Right renal pelvis (tissue), 4 donors: ENCODE results near the gene NFKBIZ. TPM values are rescaled to one million over a fixed set of nuclear protein-coding genes. Genes with fewer than 3 reads are reported as not detected.

Experiments used
- DNase-seq, 4 donors: peaks; one replicate each; pipeline ENCODE4 v3.0.0-alpha.2; 2013; ENCODE audit warnings: low read depth in 4 of 4, low spot score in 3 of 4, missing footprints in 1 of 4
- polyA plus RNA-seq, 4 donors: library from polyadenylated mRNA; unstranded; fragments of 120-200 nt; gene quantifications; one replicate each; pipeline ENCODE4 v1.2.1, GENCODE V29; 2013; ENCODE audit not compliant: insufficient read length in 4 of 4

NFKBIZ gene
- polyA plus RNA-seq, 4 donors = 3.9 to 10.9 (median 7.7) TPM

GRCh38 chr3:101824702-101825101, 24.6 kb upstream of the NFKBIZ start:
- DNase-seq = no peak

- no peak for DNase-seq
Measured at GRCh38 chr3:101825904-101826445, 23.3 kb upstream of the NFKBIZ start.

DNA sequence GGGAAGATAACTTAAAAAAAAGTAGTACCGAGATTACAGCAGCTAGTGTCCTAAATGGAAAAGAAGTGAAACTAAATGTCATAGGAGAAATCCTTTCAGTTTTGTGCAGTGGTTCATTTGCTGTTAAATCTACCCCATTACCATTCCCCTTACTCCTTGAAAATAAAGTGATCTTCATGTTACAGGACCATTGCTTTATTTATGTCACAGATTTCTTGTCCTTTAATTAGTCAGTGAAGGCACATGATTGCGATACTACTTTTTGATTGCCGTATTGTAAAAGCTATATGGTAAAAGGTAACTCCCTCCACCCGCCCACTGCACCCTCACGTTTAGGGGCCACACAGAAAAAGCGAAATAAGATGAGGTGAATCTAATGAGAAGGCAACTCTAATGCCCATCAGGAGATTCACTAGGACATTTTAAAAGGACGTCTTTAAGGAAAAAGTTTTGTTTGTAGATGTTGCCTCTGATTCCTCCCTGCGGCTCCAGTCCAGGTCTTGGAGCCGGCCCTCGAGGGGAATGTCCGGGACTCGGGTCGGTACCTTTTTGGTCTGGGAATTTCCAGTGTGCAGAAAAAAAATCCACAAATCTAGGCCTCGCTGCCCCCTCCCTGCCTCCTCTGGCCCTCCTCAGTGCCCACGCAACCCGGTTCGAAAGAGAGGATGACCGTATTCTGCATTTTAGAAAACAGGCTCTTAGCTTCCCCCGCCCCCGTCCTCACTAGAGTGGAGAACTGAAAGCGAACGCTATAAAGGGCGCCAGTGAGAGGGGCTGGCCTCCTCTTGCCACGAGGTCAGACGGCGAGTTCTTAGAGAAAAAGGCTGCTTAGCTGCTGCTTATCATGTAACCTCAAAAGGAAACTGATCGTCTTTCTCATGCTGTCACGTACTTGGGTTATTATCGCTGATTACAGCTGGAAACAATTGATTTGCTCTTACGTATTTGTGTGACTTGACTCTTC, 21.8 kb upstream of the NFKBIZ start:
- DNase-seq = no peak

DNA sequence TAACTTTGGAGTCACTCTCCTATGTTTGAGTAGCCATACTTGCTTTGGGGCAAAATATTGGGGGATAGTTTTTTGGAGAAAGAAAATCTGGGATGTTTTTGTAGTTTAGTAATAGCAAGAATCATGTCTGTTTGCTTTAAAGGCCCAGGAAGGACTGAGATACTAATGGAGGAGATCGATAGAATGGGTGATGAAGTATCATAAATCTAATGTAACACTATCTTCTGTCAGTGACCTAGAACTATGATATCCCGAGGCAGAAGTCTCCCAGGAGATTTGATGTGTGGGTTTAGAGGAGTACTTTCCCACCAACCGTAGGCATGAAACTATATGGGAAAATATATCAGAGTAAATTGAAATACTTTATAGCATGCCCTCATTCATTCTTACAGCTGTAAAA, 21.0 kb upstream of the NFKBIZ start:
- no peak for DNase-seq

GRCh38 chr3:101828691-101829436, 20.4 kb upstream of the NFKBIZ start:
- no peak for DNase-seq

DNA sequence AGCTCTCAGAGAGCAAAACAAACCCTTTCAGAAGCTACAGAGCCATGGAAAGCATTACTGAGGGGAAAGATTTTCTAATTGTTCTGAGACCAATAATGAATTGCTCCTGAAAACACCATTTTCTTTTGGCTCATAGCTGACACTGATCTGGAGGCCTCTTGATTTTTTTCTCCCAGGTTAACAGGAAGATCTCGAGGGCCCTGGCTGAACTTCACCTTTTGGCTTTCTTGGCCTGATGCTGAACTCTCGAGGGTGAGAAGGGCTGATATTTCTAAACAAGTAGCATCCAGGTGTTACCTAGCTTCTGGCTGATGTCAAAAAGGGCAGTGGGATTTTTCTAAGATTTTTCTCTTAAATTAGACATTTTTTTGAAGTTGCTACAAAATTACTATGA, 19.9 kb upstream of the NFKBIZ start:
- no peak for DNase-seq

- no peak for DNase-seq
Measured at GRCh38 chr3:101829874-101830273, 19.4 kb upstream of the NFKBIZ start.

DNA sequence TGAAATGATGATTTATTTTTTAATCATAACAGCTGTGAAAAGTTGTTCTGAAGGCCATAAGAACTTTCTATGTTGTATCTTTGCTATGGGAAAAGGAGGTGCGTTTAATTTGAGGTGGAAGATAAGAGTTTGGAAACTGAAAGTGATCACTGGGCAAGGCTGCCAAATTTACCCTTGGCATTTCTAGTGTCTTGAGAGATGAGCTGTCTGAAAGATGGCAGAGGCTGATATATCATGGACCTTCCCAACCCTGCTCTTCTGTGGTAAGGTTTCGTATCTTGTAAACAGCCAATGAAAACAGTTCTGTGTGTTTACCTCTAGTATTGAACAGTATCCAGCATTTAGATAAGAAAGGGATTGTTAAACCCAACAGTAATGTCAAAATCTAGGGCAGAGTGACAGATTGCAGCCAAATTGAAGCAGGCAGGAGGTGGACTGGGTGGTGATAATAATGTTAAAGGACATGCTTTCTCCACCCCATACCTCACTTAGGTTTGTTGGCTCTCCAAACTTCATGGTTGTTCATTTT, 15.8 kb upstream of the NFKBIZ start:
- DNase-seq = no peak

DNA sequence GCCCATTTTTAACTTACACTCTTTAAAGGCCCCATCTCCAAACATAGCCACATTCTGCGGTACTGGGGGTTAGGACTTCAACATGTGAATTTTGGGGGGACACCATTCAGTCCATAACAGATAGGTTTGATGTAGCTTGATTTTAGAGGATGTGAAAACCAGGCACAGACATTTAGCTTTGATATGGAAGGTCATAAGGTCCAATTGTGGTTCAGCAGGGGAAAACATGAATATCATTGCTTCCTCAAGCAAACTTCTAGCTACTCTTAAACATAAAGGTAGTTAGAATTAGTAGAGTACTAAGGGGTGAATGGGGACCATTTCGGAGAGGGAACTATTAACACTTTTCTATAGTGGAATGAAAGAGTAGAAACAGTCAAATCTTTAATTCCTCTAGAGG, 13.6 kb upstream of the NFKBIZ start:
- no peak for DNase-seq

GRCh38 chr3:101836160-101836559, 13.2 kb upstream of the NFKBIZ start:
- no peak for DNase-seq

- no peak for DNase-seq
Measured at GRCh38 chr3:101836652-101837598, 12.4 kb upstream of the NFKBIZ start.

DNA sequence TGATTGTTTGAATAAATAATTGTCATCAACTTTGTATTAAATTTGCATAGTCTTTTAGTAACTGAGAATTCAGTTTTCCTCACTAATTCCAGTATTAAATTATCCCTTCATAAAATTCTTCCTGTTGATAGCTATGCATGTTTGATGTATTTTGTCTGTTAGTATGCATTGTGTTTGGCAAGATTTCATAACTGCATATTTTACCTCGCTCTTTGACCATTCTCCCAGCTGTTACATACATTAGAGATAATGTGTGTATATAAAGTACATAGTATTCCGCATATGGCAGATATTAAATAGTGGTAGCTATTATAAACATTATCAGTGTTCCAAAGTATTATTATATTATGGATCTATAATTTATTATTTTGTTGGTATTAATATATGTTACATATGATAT, 10.6 kb upstream of the NFKBIZ start:
- no peak for DNase-seq

- DNase-seq = no peak
Measured at GRCh38 chr3:101840066-101840465, 9.2 kb upstream of the NFKBIZ start.

DNA sequence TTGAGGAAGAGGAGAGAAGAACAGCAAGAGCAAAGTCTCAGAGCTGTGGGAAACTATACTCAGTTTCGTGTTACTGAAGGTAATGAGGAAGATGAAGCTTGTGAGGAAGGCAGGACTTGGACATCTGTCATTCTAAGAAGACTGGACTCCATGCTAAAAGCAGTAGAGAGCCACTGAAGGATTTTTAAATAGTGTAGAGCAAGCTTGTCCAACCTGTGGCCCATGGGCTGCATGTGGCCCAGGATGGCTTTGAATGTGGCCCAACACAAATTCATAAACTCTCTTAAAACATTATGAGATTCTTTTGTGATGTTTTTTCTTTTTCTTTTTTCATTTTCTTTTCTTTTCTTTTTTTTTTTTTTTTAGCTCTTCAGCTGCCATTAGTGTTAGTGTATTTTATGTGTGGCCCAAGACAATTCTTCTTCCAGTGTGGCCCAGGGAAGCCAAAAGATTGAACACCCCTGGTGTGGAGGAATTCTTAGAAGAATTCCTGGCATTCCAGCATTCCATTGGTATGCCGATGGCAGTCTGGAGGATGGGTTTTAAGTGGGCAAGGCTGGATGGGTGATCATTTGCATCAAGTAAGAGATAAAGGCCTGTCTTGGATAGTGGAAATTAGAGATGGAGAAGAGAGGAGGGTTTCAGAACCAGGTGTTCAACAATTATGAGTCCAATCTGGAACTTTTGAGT, 6.9 kb upstream of the NFKBIZ start:
- DNase-seq = no peak

DNA sequence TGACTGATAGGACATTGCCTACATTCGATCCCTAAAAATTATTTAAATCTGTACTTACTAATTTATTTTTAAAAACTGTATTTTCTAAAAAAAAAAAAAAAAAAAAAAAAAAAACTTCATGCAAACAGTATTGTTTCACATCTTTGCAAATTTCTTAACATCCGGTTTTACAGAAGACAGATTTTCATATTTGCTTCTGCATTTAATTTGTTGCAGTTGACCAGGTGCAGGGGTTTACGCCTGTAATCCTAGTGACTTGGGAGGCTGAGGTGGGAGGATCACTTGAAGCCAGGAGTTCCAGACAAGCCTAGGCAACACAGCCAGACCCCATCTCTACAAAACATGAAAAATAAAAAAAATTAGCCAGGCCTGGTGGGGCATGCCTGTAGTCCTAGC, 6.4 kb upstream of the NFKBIZ start:
- no peak for DNase-seq

GRCh38 chr3:101845425-101845824, 3.9 kb upstream of the NFKBIZ start:
- no peak for DNase-seq

- no peak for DNase-seq
Measured at GRCh38 chr3:101846709-101847108, 2.6 kb upstream of the NFKBIZ start.

DNA sequence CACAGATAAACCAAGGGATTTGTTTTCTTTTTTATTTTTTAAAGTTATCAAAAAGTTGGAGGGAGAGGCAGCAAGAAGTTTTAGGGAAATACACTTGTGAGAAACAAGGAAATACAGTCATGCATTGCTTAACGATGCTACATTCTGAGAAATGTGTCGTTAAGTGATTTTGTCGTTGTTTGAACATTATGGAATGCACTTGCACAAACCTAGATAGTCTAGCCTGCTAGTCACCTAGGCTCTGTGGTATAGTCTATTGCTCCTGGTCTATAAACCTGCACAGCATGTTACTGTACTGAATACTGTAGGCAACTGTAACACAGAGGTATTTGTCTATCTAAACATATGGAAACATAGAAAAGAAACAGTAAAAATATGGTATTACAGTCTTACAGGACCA, 2.0 kb upstream of the NFKBIZ start:
- no peak for DNase-seq

- DNase-seq = no peak
Measured at GRCh38 chr3:101848326-101848725, 988 bp upstream of the NFKBIZ start.
